Tibial nerve (tissue), 4 donors: ENCODE measurements around the gene CPXM1. TPM values are rescaled to one million over a fixed set of nuclear protein-coding genes. Genes with fewer than 3 reads are reported as not detected.

Source experiments
- DNase-seq, 2 donors: peaks; one replicate each; pipeline ENCODE4 v3.0.0-alpha.2; 2019; ENCODE audit warnings: low spot score in 2 of 2
- H3K27ac ChIP-seq, 4 donors: fragments of 200-600 bp; sonication (generic) in 3 of 4; one replicate each; pipeline ENCODE4 v1.5.1; 2017 to 2019; ENCODE audit warnings: mild to moderate bottlenecking in 1 of 4
- H3K27me3 ChIP-seq, 2 donors: fragments of 200-600 bp; sonication (generic) in 1 of 2; one replicate each; pipeline versions ENCODE4 v1.5.1 to v1.6.0; 2017 to 2019
- H3K36me3 ChIP-seq, 3 donors: fragments of 200-600 bp; sonication (generic); one replicate each; pipeline ENCODE4 v1.5.1; 2018 to 2019
- H3K4me1 ChIP-seq, 4 donors: fragments of 200-600 bp; sonication (generic) in 3 of 4; one replicate each; pipeline ENCODE4 v1.5.1; 2017 to 2019
- H3K4me3 ChIP-seq, 4 donors: fragments of 200-600 bp; sonication (generic) in 3 of 4; one replicate each; pipeline ENCODE4 v1.5.1; 2017 to 2019; ENCODE audit warnings: mild to moderate bottlenecking in 1 of 4, moderate library complexity in 1 of 4
- H3K9me3 ChIP-seq, 4 donors: fragments of 200-600 bp; sonication (generic) in 3 of 4; one replicate each; pipeline ENCODE4 v1.5.1; 2017 to 2019
- CTCF ChIP-seq, 5 experiments: fragments of 200-600 bp in 3 of 5; fragments of 450-650 bp in 2 of 5; sonication (generic) in 3 of 5; IDR thresholded peaks; one replicate each; pipeline ENCODE4 v1.5.1; 2016 to 2019; ENCODE audit warnings: antibody characterized with exemption in 5 of 5, mild to moderate bottlenecking in 3 of 5, moderate library complexity in 2 of 5
- EP300 ChIP-seq, 2 donors: sonication (generic); formaldehyde crosslinking; IDR thresholded peaks; one replicate each; pipeline ENCODE4 v1.6.1; 2017; ENCODE audit warnings: antibody characterized with exemption in 2 of 2, mild to moderate bottlenecking in 1 of 2
- POLR2A ChIP-seq, 2 donors: fragments of 450-650 bp; IDR thresholded peaks; one replicate each; pipeline ENCODE4 v1.6.1; 2017; ENCODE audit warnings: antibody characterized with exemption in 2 of 2, mild to moderate bottlenecking in 2 of 2, moderate library complexity in 2 of 2
- WGBS, 2 donors: methylation state at CpG; one replicate each; pipeline ENCODE4 v1.1.5; 2018; 5-methylcytosine and 5-hydroxymethylcytosine counted together
- total RNA-seq, 4 donors: library from RNA; depleted of rRNA; stranded (reverse); fragments of >200 nt; gene quantifications; one replicate each; pipeline ENCODE4 v1.1.0, GENCODE V29; 2016

The CPXM1 gene
- total RNA-seq, 4 donors from 2014 or later = 1.6 to 3.6 (median 1.9) TPM

GRCh38 chr20:2801286-2801728 is 880 bp upstream of the CPXM1 start:
- Histone ChIP-seq H3K4me3 (no peak overlapping the region), H3K27me3 (peaks cover 0 to 87% of the 10 kb centered on the region in 2 donors), H3K36me3 (no peaks in the 10 kb centered on the region), H3K4me1 (peaks cover 0 to 39% (median 5%) of the 10 kb centered on the region in 4 donors), H3K27ac (no peak overlapping the region), H3K9me3 (no peaks in the 10 kb centered on the region)
- 14 to 22% methylated on average over 13 of the region's 13 CpGs for WGBS, 2 donors
- no peak for DNase-seq
- TF ChIP-seq POLR2A (IDR thresholded peaks at IDR 0.05) = no peak
- no peak for TF ChIP-seq CTCF (IDR thresholded peaks at IDR 0.05)
- no peak for TF ChIP-seq EP300 (IDR thresholded peaks at IDR 0.05)

- no peaks in the 10 kb centered on the region for H3K9me3 ChIP-seq
- peak overlapping the region in 2 of 4 donors; percentile 8 to 36 for H3K4me3 ChIP-seq
- H3K4me1 ChIP-seq = peaks cover 0 to 31% (median 5%) of the 10 kb centered on the region in 4 donors
- TF ChIP-seq CTCF (IDR thresholded peaks at IDR 0.05) (no peak), POLR2A (IDR thresholded peaks at IDR 0.05) (no peak), EP300 (IDR thresholded peaks at IDR 0.05) (no peak)
- no peak overlapping the region for H3K27ac ChIP-seq
- 1% methylated on average over 48 to 57 of the region's 61 CpGs for WGBS, 2 donors
- no peak for DNase-seq
- peaks cover 0 to 73% of the 10 kb centered on the region in 2 donors for H3K27me3 ChIP-seq
- H3K36me3 ChIP-seq = no peaks in the 10 kb centered on the region
Observed at GRCh38 chr20:2799688-2800520, 523 bp downstream of the CPXM1 start.

- no peak for TF ChIP-seq CTCF (IDR thresholded peaks at IDR 0.05)
- Histone ChIP-seq H3K27me3 (peaks cover 0 to 68% of the 10 kb centered on the region in 2 donors), H3K9me3 (no peaks in the 10 kb centered on the region), H3K36me3 (no peaks in the 10 kb centered on the region), H3K27ac (no peak overlapping the region), H3K4me1 (peaks cover 0 to 27% (median 5%) of the 10 kb centered on the region in 4 donors), H3K4me3 (peak overlapping the region in 1 of 4 donors; percentile 36)
- DNase-seq = no peak
- WGBS, 2 donors = 45 to 52% methylated on average over 8 to 9 of the region's 9 CpGs
Observed at GRCh38 chr20:2799271-2799670, 1.2 kb downstream of the CPXM1 start.

GRCh38 chr20:2798814-2799213 is 1.6 kb downstream of the CPXM1 start:
- TF ChIP-seq CTCF (IDR thresholded peaks at IDR 0.05) (no peak), EP300 (IDR thresholded peaks at IDR 0.05) (no peak), POLR2A (IDR thresholded peaks at IDR 0.05) (no peak)
- 71 to 80% methylated on average over 6 of the region's 6 CpGs for WGBS, 2 donors
- Histone ChIP-seq H3K27ac (no peak overlapping the region), H3K9me3 (no peaks in the 10 kb centered on the region), H3K36me3 (no peaks in the 10 kb centered on the region), H3K27me3 (peaks cover 0 to 68% of the 10 kb centered on the region in 2 donors), H3K4me1 (peaks cover 0 to 27% (median 5%) of the 10 kb centered on the region in 4 donors), H3K4me3 (no peak overlapping the region)
- no peak for DNase-seq

GRCh38 chr20:2798095-2798805 is 2.2 kb downstream of the CPXM1 start:
- Histone ChIP-seq H3K36me3 (no peaks in the 10 kb centered on the region), H3K9me3 (no peaks in the 10 kb centered on the region), H3K27me3 (peaks cover 0 to 68% of the 10 kb centered on the region in 2 donors), H3K4me1 (peaks cover 0 to 27% (median 5%) of the 10 kb centered on the region in 4 donors), H3K27ac (no peak overlapping the region), H3K4me3 (no peak overlapping the region)
- no peak for DNase-seq
- WGBS, 2 donors = 85 to 90% methylated on average over 16 to 19 of the region's 19 CpGs
- TF ChIP-seq POLR2A (IDR thresholded peaks at IDR 0.05) (no peak), EP300 (IDR thresholded peaks at IDR 0.05) (no peak), CTCF (IDR thresholded peaks at IDR 0.05) (no peak)
